ENCODE measurements around the gene SLC10A2. TPM values are rescaled to one million over a fixed set of nuclear protein-coding genes. Genes with fewer than 3 reads are reported as not detected.

SLC10A2 gene
- total RNA-seq, 1 experiment from 2014 or later: not detected

GRCh38 chr13:103063376-103063775 lies 2.8 kb downstream of the SLC10A2 start:
- DNase-seq (ENCODE audit: low read depth, low spot score): no peak
- in situ Hi-C loops (cut with HindIII; ENCODE audit: low pct_unique_long_range_greater_than_20kb, low sequenced_read_pairs): no loop called here

- DNase-seq (ENCODE audit: low read depth, low spot score): no peak
- in situ Hi-C loops (cut with HindIII; ENCODE audit: low pct_unique_long_range_greater_than_20kb, low sequenced_read_pairs): no loop called here
Measured at GRCh38 chr13:103062079-103062478, 4.1 kb downstream of the SLC10A2 start.

DNA sequence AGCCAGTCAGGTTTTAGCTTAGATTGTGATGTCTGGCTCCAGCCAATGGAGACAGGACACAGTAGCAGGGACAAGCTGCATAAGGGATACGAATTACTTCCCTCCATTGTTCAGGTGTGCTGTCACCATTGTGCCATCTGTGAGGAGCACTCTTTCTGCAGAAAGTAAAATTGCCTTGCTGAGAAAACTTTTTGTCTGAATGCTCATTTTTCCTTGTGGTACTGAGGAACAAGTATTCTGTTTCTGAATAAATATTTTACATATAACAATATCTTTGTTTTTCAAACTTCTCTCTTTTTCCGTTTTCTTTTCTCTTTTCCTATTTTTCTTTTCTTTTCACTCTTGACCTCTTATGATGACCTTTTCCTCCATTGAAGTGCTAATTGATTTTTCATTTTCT lies 10.2 kb downstream of the SLC10A2 start:
- no peak for DNase-seq (ENCODE audit: low read depth, low spot score)
- in situ Hi-C loops (cut with HindIII; ENCODE audit: low pct_unique_long_range_greater_than_20kb, low sequenced_read_pairs): no loop called here

- in situ Hi-C loops (cut with HindIII; ENCODE audit: low pct_unique_long_range_greater_than_20kb, low sequenced_read_pairs): no loop called here
- no peak for DNase-seq (ENCODE audit: low read depth, low spot score)
Measured at GRCh38 chr13:103055166-103055565, 11.1 kb downstream of the SLC10A2 start.

GRCh38 chr13:103046676-103047075 lies 19.5 kb downstream of the SLC10A2 start:
- DNase-seq (ENCODE audit: low read depth, low spot score): no peak
- in situ Hi-C loops (cut with HindIII; ENCODE audit: low pct_unique_long_range_greater_than_20kb, low sequenced_read_pairs): no loop called here

DNA sequence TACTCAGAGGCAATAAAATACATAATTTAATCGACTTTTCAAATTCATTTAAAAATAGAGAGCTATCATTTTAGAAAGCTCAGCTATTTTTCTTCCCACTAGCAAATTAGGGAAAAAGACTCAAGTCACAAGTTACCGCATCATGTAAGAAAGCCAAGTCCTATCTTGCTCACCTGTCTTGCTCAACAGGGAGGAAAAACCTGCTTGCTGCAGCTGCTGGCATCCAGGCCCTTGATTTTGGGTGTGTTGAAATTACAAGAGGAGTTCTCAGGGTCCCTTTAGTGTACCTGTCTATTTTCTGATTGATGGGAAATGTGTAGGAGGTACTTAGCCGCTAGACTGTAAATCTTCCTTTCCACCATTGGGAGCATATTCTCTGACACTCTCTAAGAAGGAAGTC lies 22.2 kb downstream of the SLC10A2 start:
- DNase-seq (ENCODE audit: low read depth, low spot score): no peak
- in situ Hi-C loops (cut with HindIII; ENCODE audit: low pct_unique_long_range_greater_than_20kb, low sequenced_read_pairs): no loop called here

DNA sequence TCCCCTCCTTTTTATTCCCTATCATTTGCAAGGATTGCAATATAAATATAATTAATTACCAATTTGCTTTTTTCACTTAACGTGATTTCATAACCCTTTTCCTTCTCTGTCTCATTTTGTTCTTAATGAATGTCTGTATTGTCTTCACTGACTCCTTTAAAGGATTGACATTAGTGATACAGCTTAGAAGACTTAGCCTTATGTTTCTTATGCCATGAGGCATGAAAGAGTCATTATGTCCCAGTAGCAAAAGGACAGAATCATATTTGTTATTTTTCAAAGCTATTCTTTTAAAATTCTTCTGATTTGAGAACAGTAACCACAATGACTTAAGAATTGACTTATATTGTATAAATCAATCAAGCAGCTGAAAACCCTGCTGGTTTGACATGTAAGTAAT lies 26.2 kb downstream of the SLC10A2 start:
- DNase-seq (ENCODE audit: low read depth, low spot score): peak; percentile 67
- in situ Hi-C loops (cut with HindIII; ENCODE audit: low pct_unique_long_range_greater_than_20kb, low sequenced_read_pairs): no loop called here

- in situ Hi-C loops (cut with HindIII; ENCODE audit: low pct_unique_long_range_greater_than_20kb, low sequenced_read_pairs): no loop called here
- no peak for DNase-seq (ENCODE audit: low read depth, low spot score)
Measured at GRCh38 chr13:103039183-103039582, 27.0 kb downstream of the SLC10A2 start.

DNA sequence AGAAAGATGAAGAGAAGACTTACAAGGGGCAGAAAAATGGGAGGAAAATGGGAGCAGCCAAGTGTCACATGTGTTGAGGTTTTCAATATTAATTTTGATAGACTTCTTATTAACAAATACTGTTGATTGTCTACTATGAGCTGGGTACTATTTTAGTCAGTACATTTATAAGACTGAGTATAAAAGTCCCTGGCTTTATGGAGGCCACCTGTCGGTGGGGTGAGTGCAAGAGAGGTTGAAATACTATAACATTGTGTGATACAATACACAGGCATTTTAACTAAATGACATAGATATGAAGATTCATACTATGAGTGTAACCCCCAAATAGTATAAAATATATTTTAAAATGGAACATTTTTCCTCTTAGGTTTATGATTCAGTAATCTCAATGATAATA lies 29.9 kb downstream of the SLC10A2 start:
- no peak for DNase-seq (ENCODE audit: low read depth, low spot score)
- in situ Hi-C loops (cut with HindIII; ENCODE audit: low pct_unique_long_range_greater_than_20kb, low sequenced_read_pairs): no loop called here

GRCh38 chr13:103033999-103034398 lies 32.2 kb downstream of the SLC10A2 start:
- in situ Hi-C loops (cut with HindIII; ENCODE audit: low pct_unique_long_range_greater_than_20kb, low sequenced_read_pairs): no loop called here
- no peak for DNase-seq (ENCODE audit: low read depth, low spot score)

- in situ Hi-C loops (cut with HindIII; ENCODE audit: low pct_unique_long_range_greater_than_20kb, low sequenced_read_pairs): no loop called here
- no peak for DNase-seq (ENCODE audit: low read depth, low spot score)
Measured at GRCh38 chr13:103031332-103031873, 34.8 kb downstream of the SLC10A2 start.

DNA sequence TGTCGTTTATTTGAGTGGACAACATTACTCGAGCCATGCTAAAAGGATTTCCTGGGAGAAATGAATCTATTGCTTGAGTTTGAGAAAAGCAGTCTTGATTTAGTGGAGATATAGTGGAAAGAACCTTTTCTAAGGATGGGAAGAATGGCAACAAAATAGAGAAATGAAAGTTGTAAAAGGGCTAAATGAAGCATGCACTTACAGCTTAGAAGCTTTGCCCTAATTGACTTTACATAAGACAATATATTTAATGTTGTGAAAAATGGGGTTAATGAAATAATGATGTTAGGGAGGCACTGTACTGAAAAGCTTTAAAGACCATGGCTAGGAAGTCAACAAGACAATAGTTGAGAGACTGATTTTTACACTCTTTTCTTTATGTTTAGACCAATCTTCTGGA lies 35.4 kb downstream of the SLC10A2 start:
- no peak for DNase-seq (ENCODE audit: low read depth, low spot score)
- in situ Hi-C loops (cut with HindIII; ENCODE audit: low pct_unique_long_range_greater_than_20kb, low sequenced_read_pairs): no loop called here

GRCh38 chr13:103029798-103030197 lies 36.4 kb downstream of the SLC10A2 start:
- in situ Hi-C loops (cut with HindIII; ENCODE audit: low pct_unique_long_range_greater_than_20kb, low sequenced_read_pairs): no loop called here
- no peak for DNase-seq (ENCODE audit: low read depth, low spot score)

- no peak for DNase-seq (ENCODE audit: low read depth, low spot score)
- in situ Hi-C loops (cut with HindIII; ENCODE audit: low pct_unique_long_range_greater_than_20kb, low sequenced_read_pairs): no loop called here
Measured at GRCh38 chr13:103022336-103022735, 43.9 kb downstream of the SLC10A2 start.

DNA sequence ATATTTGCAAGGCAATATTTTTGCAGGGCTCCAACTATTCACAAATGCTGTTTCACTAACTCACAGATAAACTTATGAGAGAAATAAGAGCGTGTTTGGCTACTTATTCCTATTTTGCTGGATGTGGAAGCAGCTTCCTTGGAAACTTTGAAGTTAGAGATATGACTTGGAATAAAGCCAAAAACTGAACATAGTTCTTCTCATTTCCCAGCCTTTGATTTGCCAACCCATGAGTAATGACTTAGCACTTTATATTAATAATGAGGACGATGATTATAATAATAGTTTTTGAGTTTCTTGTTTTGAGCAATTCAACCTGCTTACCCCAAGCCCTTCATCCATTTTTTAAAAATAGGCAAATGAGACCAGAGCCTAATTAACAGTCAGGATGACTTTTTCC lies 47.7 kb downstream of the SLC10A2 start:
- in situ Hi-C loops (cut with HindIII; ENCODE audit: low pct_unique_long_range_greater_than_20kb, low sequenced_read_pairs): no loop called here
- DNase-seq (ENCODE audit: low read depth, low spot score): no peak

DNA sequence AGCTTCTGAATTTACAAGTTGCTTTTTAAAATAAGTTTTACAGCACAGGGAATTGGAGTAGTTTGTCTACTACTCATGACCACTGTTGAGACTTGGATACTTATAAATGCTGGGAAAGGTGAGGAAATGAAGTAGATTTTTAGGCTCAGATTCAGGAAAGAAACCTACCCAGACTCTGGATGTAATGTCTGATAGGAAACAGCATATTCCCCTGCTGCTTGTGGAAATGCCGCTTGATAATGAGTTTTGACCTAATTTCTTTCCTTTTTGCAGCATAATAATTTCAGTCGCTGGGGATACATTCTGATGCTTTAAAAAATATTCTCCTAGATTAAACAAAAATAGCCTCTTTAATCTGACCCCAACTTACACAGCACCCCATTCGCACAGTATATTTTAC lies 53.6 kb downstream of the SLC10A2 start:
- in situ Hi-C loops (cut with HindIII; ENCODE audit: low pct_unique_long_range_greater_than_20kb, low sequenced_read_pairs): no loop called here
- DNase-seq (ENCODE audit: low read depth, low spot score): no peak

DNA sequence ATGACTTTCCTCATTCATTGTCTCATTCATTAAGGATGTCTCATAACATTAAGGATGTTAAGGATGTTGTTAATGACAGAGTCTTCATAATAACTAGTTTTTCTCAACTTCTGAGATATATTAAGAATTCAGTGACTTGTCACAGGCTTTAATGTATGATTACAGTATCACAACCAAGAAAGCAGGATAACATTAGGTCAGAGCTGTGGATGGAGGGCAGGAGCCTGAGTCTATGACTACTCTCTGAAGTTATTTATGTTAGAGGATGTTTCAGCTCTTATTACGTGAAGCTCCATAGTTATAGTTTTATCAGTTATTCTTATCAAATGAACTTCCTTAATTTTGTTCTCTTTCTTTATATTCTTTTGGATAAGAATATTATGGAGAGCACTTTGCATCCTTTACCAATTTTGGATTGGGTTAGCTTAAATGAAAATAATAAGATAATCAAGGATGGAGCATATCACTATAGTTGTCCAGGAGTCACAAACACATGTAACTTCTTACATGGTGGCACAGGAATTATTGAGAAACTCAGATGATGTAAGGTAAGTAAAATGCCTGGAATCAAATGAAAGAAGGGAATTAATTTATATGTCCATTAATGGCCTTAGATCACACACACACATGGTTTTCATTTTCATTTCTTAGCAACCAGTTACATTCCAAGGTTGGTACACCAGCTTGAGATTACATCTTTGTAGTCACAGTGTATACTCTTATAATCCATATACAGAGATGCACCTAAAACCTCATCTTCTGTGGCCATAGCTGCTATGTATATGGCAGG lies 57.0 kb downstream of the SLC10A2 start:
- DNase-seq (ENCODE audit: low read depth, low spot score): no peak
- in situ Hi-C loops (cut with HindIII; ENCODE audit: low pct_unique_long_range_greater_than_20kb, low sequenced_read_pairs): no loop called here

GRCh38 chr13:103007427-103007762 lies 58.8 kb downstream of the SLC10A2 start:
- in situ Hi-C loops (cut with HindIII; ENCODE audit: low pct_unique_long_range_greater_than_20kb, low sequenced_read_pairs): no loop called here
- no peak for DNase-seq (ENCODE audit: low read depth, low spot score)

GRCh38 chr13:103006641-103007426 lies 59.4 kb downstream of the SLC10A2 start:
- no peak for DNase-seq (ENCODE audit: low read depth, low spot score)
- in situ Hi-C loops (cut with HindIII; ENCODE audit: low pct_unique_long_range_greater_than_20kb, low sequenced_read_pairs): no loop called here

All from SK-MEL-5 (cell line).